OCI-LY7 (cell line): Measurements from ENCODE around the gene PSMC3.

Source experiments
- EZH2phosphoT487 ChIP-seq: fragments of 200-600 bp; sonication (generic); IDR thresholded peaks from 2 replicates; pipeline ENCODE4 v1.6.1; 2018; ENCODE audit warnings: low read depth, borderline replicate concordance, mild to moderate bottlenecking, mixed run types, antibody characterized with exemption, low read length, moderate library complexity, mixed read lengths
- TF ChIP-seq, protein P1 (sequence below): fragments of 200-600 bp; sonication (generic); conservative IDR thresholded peaks from 2 replicates; pipeline ENCODE4 v1.5.1; 2014; ENCODE audit warnings: mild to moderate bottlenecking, antibody characterized with exemption, low read length, moderate library complexity, mixed read lengths

DNA sequence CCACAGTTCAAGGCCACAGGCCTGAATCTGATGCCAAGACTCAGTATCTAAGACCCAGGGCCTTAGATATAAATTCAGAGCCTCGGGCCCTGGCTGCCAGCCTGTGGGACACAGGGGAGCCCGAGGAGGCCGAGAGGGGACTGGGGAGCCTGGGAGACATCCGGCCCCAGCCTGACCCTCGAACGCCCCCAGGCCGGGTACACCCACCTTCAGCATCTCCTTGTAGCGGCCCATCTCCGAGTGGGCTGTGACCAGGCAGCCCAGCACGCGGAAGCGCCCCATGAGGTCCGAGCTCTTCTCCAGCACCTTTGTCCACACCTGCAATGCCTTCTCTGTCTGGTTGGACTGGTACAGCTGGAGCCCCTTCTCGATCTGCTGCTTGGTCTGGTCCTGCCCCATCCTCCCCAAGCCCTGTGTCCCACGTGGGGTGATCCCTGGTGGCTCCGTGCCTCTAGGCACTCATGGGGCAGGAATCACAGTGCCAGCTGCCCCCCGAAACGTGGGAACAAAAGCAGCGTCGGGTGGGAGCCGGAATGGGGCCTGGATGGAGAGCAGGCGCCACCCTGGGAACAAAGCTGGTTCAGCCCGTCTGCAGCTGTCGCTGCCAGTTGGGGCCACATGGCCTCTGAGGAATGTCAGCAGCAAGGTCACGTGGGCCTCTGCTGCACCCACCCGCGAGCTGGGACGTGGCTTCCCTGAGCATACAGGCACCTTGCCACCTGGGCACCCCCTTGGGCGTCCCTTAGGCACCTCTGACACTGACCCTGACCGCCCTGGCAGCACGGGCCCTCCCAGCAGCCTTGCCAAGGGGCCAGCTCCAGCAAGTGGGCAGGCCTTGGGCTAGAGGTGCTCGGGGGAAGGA lies 22.6 kb upstream of the PSMC3 start, which contains the start of gene RAPSN:
- TF ChIP-seq, protein P1, sequence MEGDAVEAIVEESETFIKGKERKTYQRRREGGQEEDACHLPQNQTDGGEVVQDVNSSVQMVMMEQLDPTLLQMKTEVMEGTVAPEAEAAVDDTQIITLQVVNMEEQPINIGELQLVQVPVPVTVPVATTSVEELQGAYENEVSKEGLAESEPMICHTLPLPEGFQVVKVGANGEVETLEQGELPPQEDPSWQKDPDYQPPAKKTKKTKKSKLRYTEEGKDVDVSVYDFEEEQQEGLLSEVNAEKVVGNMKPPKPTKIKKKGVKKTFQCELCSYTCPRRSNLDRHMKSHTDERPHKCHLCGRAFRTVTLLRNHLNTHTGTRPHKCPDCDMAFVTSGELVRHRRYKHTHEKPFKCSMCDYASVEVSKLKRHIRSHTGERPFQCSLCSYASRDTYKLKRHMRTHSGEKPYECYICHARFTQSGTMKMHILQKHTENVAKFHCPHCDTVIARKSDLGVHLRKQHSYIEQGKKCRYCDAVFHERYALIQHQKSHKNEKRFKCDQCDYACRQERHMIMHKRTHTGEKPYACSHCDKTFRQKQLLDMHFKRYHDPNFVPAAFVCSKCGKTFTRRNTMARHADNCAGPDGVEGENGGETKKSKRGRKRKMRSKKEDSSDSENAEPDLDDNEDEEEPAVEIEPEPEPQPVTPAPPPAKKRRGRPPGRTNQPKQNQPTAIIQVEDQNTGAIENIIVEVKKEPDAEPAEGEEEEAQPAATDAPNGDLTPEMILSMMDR, result no peak
- TF ChIP-seq EZH2phosphoT487, result no peak
